DOHH2 (cell line): ENCODE measurements around the gene OR10V1.

Experiments
- H3F3A ChIP-seq: fragments of 200-600 bp; sonication (generic), shearing (Covaris generic); 2 replicates; pipeline ENCODE4 v1.6.0; 2016; ENCODE audit warnings: antibody characterized with exemption, mild to moderate bottlenecking; ENCODE audit not compliant: control insufficient read depth, insufficient read depth
- H3K27ac ChIP-seq: fragments of 200-600 bp; sonication (generic); 2 replicates; pipeline ENCODE4 v1.5.1; 2014; ENCODE audit warnings: low read depth, mild to moderate bottlenecking, low read length, moderate library complexity
- H3K27me3 ChIP-seq: fragments of 200-600 bp; sonication (generic); 2 replicates; pipeline ENCODE4 v1.6.1; 2014; ENCODE audit warnings: mild to moderate bottlenecking, low read length, mixed read lengths; ENCODE audit not compliant: control insufficient read depth
- H3K36me3 ChIP-seq: fragments of 200-600 bp; sonication (generic); 2 replicates; pipeline ENCODE4 v1.6.1; 2014; ENCODE audit warnings: mild to moderate bottlenecking, low read length, moderate library complexity, mixed read lengths; ENCODE audit not compliant: control insufficient read depth
- H3K4me1 ChIP-seq: fragments of 200-600 bp; sonication (generic); 2 replicates; pipeline ENCODE4 v1.6.1; 2014; ENCODE audit warnings: mild to moderate bottlenecking, low read length, mixed read lengths; ENCODE audit not compliant: control insufficient read depth
- H3K4me2 ChIP-seq: fragments of 200-600 bp; sonication (generic); 2 replicates; pipeline ENCODE4 v1.6.0; 2014; ENCODE audit warnings: mild to moderate bottlenecking, low read length, moderate library complexity
- H3K4me3 ChIP-seq: fragments of 200-600 bp; sonication (generic); 2 replicates; pipeline ENCODE4 v1.5.1; 2014; ENCODE audit warnings: mild to moderate bottlenecking, low read length, mixed read lengths
- H3K79me2 ChIP-seq: fragments of 200-600 bp; sonication (generic); 2 replicates; pipeline ENCODE4 v1.6.1; 2014; ENCODE audit warnings: mild to moderate bottlenecking, low read length, mixed read lengths; ENCODE audit not compliant: control insufficient read depth
- H3K9me2 ChIP-seq: fragments of 200-600 bp; sonication (generic); replicated peaks from 2 replicates; pipeline ENCODE4 v1.6.1; 2014; ENCODE audit warnings: mild to moderate bottlenecking, low read length, mixed read lengths; ENCODE audit not compliant: control insufficient read depth
- H3K9me3 ChIP-seq: fragments of 200-600 bp; sonication (generic); 2 replicates; pipeline ENCODE4 v1.6.1; 2014; ENCODE audit warnings: antibody characterized with exemption, low read length, mixed read lengths; ENCODE audit not compliant: control insufficient read depth, insufficient read depth
- H4K20me1 ChIP-seq: fragments of 200-600 bp; sonication (generic); 2 replicates; pipeline ENCODE4 v1.6.0; 2014; ENCODE audit warnings: low read depth, mild to moderate bottlenecking, antibody characterized with exemption, low read length, moderate library complexity; ENCODE audit not compliant: control insufficient read depth, insufficient read depth
- CTCF ChIP-seq: fragments of 200-600 bp; sonication (generic); IDR thresholded peaks from one replicate; pipeline ENCODE4 v1.5.1; 2014; ENCODE audit warnings: antibody characterized with exemption, mild to moderate bottlenecking, low read depth, low read length; ENCODE audit not compliant: poor library complexity, severe bottlenecking
- EZH2phosphoT487 ChIP-seq: fragments of 200-600 bp; sonication (generic); IDR thresholded peaks from 2 replicates; pipeline ENCODE4 v1.6.1; 2017; ENCODE audit warnings: borderline replicate concordance, mild to moderate bottlenecking, antibody characterized with exemption, low read length, moderate library complexity, mixed read lengths

OR10V1 gene

GRCh38 chr11:59666969-59667368 is 46.7 kb downstream of the OR10V1 start:
- Histone ChIP-seq H3K9me3 (no peaks in the 10 kb centered on the region), H3K4me2 (peak overlapping the region; percentile 77), H3K27me3 (no peaks in the 10 kb centered on the region), H3K36me3 (peaks cover 63% of the 10 kb centered on the region), H3K4me3 (peak overlapping the region; percentile 79; the same call in 1 of the 2 replicates), H4K20me1 (no peaks in the 10 kb centered on the region; the same call in 1 of the 2 replicates), H3K9me2 (no peaks in the 10 kb centered on the region), H3K79me2 (peaks cover 63% of the 10 kb centered on the region), H3K27ac (no peak overlapping the region), H3K4me1 (peaks cover 33% of the 10 kb centered on the region), H3F3A (peaks cover 2% of the 10 kb centered on the region; the same call in 1 of the 2 replicates)
- no peak for TF ChIP-seq EZH2phosphoT487
- TF ChIP-seq CTCF, result no peak
